Activated CD4-positive, alpha-beta memory T cell treated with anti-CD3 and anti-CD28 coated beads for 36 hours (primary cell): ENCODE results near the gene TPM2. TPM values are rescaled to one million over a fixed set of nuclear protein-coding genes. Genes with fewer than 3 reads are reported as not detected.

ENCODE experiments used
- CTCF ChIA-PET: fragments of 350-600 bp; sonication (Branson Sonifier 250); formaldehyde crosslinking; loops from one replicate; lab custom pipeline; 2021; ENCODE audit warnings: antibody characterized with exemption, inconsistent platforms; lab: Charles Lee
- POLR2A ChIA-PET: fragments of 350-600 bp; sonication (Branson Sonifier 250); formaldehyde crosslinking; loops from one replicate; lab custom pipeline; 2021; ENCODE audit warnings: antibody characterized with exemption; lab: Charles Lee
- DNase-seq: peaks from one replicate; pipeline ENCODE4 v3.0.0-alpha.2; 2020
- H3K27ac Mint-ChIP-seq: one replicate; pipeline ENCODE4 v1.8.0; 2021; ENCODE audit warnings: mixed read lengths
- H3K27me3 Mint-ChIP-seq: one replicate; pipeline ENCODE4 v1.8.0; 2021; ENCODE audit warnings: mixed read lengths
- H3K36me3 Mint-ChIP-seq: one replicate; pipeline ENCODE4 v1.8.0; 2021; ENCODE audit warnings: mixed read lengths
- H3K4me1 Mint-ChIP-seq: one replicate; pipeline ENCODE4 v1.8.0; 2021; ENCODE audit warnings: low read depth, mixed read lengths
- H3K4me3 Mint-ChIP-seq: one replicate; pipeline ENCODE4 v1.8.0; 2021; ENCODE audit warnings: mild to moderate bottlenecking, mixed read lengths
- H3K9me3 Mint-ChIP-seq: one replicate; pipeline ENCODE4 v1.8.0; 2021; ENCODE audit warnings: mixed read lengths
- intact Hi-C: fragments of 100-400 bp; cut with micrococcal nuclease; formaldehyde crosslinking; loops from one replicate; pipeline ENCODE4 v1.15.1; 2023
- total RNA-seq, 2 experiments: library from RNA; stranded (reverse); gene quantifications; one replicate each; pipeline ENCODE4 v1.2.3, GENCODE V29; 2021

Gene TPM2
- total RNA-seq, 2 experiments from 2014 or later = 3.9 to 5.3 TPM

DNA sequence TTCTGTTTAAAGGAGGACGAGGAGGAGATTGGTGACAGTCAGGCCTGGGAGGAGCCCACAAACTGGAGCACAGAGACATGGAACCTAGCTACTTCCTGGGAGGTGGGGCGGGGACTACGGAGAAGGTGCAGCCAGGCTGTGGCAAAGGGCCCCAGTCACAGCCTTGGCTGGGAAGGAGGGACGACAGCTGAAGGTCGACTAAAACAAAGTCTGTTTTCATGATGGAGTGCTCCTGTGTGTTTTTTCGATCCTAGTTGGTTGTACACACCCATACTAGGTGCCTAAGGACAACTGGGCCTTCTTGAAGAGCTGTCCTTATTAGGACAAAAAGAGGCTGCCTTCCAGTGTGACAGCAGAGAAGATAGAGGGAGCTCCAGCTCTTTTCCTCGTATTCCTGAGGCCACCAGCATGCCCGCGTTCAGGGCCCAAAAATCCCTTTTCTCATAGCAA is 28.7 kb downstream of the TPM2 start:
- intact Hi-C loops = no loop called here
- H3K4me3 Mint-ChIP-seq = no peak overlapping the region
- DNase-seq = no peak
- ChIA-PET CTCF (interaction anchor here (0.9 to 12.1 kb wide), 9 partner anchors 13 to 165 kb away, joined by 3 to 101 read pairs (median 7); partner anchors contain the start of genes CREB3, RGP1 and TLN1), POLR2A (interaction anchor here (1.2 to 1.7 kb wide), 3 partner anchors 11 to 57 kb away, joined by 4 to 6 read pairs (median 4); no protein-coding TSS in a partner anchor)
- peaks cover 2% of the 10 kb centered on the region for H3K9me3 Mint-ChIP-seq
- H3K27me3 Mint-ChIP-seq = peaks cover 2% of the 10 kb centered on the region
- peaks cover 41% of the 10 kb centered on the region for H3K36me3 Mint-ChIP-seq
- H3K27ac Mint-ChIP-seq = peak overlapping the region; percentile 60
- peaks cover 78% of the 10 kb centered on the region for H3K4me1 Mint-ChIP-seq

- intact Hi-C loops = loop anchor here (2.0 to 5.0 kb wide), 4 partner anchors 38 to 587 kb away; partner anchors contain the start of genes HINT2, TESK1 and VCP
- no peak for DNase-seq
- CTCF ChIA-PET = interaction anchor here (0.6 to 12.1 kb wide), 17 partner anchors 11 to 131 kb away, joined by 3 to 101 read pairs (median 5); partner anchors contain the start of genes CREB3, TLN1 and TPM2
- peaks cover 2% of the 10 kb centered on the region for H3K9me3 Mint-ChIP-seq
- peak overlapping the region; percentile 86 for H3K4me3 Mint-ChIP-seq
- peaks cover 2% of the 10 kb centered on the region for H3K27me3 Mint-ChIP-seq
- peak overlapping the region; percentile 96 for H3K27ac Mint-ChIP-seq
- H3K4me1 Mint-ChIP-seq = peaks cover 75% of the 10 kb centered on the region
- POLR2A ChIA-PET = interaction anchor here (0.6 to 3.3 kb wide), 3 partner anchors 11 to 37 kb away, joined by 3 to 43 read pairs (median 3); no protein-coding TSS in a partner anchor
- peaks cover 41% of the 10 kb centered on the region for H3K36me3 Mint-ChIP-seq
Observed at GRCh38 chr9:35659340-35659739, 30.4 kb downstream of the TPM2 start.

- ChIA-PET POLR2A (interaction anchor here (0.6 to 3.3 kb wide), 7 partner anchors 11 to 55 kb away, joined by 3 to 43 read pairs (median 3); no protein-coding TSS in a partner anchor), CTCF (interaction anchor here (0.6 to 12.1 kb wide), 19 partner anchors 11 to 131 kb away, joined by 3 to 101 read pairs (median 5); partner anchors contain the start of genes CD72, CREB3, TLN1 and TPM2)
- Mint-ChIP-seq H3K4me3 (peak overlapping the region; percentile 86), H3K27me3 (peaks cover 2% of the 10 kb centered on the region), H3K36me3 (peaks cover 41% of the 10 kb centered on the region), H3K27ac (peak overlapping the region; percentile 96), H3K9me3 (peaks cover 2% of the 10 kb centered on the region), H3K4me1 (peaks cover 72% of the 10 kb centered on the region)
- intact Hi-C loops = loop anchor here (2.0 to 5.0 kb wide), 4 partner anchors 38 to 587 kb away; partner anchors contain the start of genes HINT2, TESK1 and VCP
- DNase-seq = peak; percentile 42
Observed at GRCh38 chr9:35658968-35659220, 30.8 kb downstream of the TPM2 start.

GRCh38 chr9:35658137-35658967 is 31.4 kb downstream of the TPM2 start, which contains the start of gene CCDC107:
CCDC107 (plus strand) TSS chr9:35658292; CDS start chr9:35658380, 88 bp downstream.
- H3K9me3 Mint-ChIP-seq = peaks cover 2% of the 10 kb centered on the region
- CTCF ChIA-PET = interaction anchor here (0.6 to 12.1 kb wide), 28 partner anchors 9 to 223 kb away, joined by 3 to 101 read pairs (median 4); partner anchors contain the start of genes CA9, CD72, CREB3 and GBA2
- peaks cover 40% of the 10 kb centered on the region for H3K36me3 Mint-ChIP-seq
- intact Hi-C loops = loop anchor here (2.0 to 5.0 kb wide), 4 partner anchors 39 to 586 kb away; partner anchors contain the start of genes HINT2, TESK1 and VCP
- H3K27ac Mint-ChIP-seq = peak within 1 kb of the TSS; percentile 96
- peaks cover 2% of the 10 kb centered on the region for H3K27me3 Mint-ChIP-seq
- peaks cover 68% of the 10 kb centered on the region for H3K4me1 Mint-ChIP-seq
- peak; percentile 85 for DNase-seq
- H3K4me3 Mint-ChIP-seq = peak within 1 kb of the TSS; percentile 86
- POLR2A ChIA-PET = interaction anchor here (0.6 to 3.3 kb wide), 11 partner anchors 10 to 98 kb away, joined by 3 to 43 read pairs (median 3); partner anchors contain the start of genes CREB3 and TLN1

DNA sequence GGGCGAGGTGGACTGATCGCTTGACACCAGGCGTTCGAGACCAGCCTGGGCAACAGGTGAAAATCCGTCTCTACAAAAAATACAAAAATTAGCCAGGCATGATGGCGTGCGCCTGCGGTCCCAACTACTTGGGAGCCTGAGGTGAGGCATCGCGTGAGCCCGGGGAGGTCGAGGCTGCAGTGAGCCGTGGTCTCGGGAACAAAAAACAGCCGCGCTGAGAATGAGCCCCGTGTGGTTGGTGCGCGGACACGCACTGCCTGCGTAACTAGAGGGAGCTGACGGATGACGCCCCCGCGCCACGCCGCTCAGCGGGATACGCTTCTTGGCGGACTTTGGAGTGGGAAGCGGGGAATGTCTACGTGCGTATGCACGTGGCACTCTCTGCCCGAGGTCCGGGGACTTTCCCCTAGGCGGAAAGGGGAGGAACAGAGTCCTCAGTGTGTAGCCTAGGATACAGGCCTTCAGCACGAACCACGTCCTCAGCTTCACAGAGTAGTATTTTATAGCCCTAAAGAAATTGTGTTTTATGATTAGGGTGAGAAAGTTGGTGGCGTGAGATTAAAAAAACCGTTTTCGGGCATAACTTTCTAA is 32.1 kb downstream of the TPM2 start, which contains the start of gene RMRP:
Gene RMRP (minus strand): TSS at position 474 of the 591 bp plus-strand sequence.
- ChIA-PET POLR2A (interaction anchor here (0.6 to 3.3 kb wide), 14 partner anchors 10 to 99 kb away, joined by 3 to 43 read pairs (median 3); partner anchors contain the start of genes CREB3 and TLN1), CTCF (interaction anchor here (0.7 to 12.1 kb wide), 21 partner anchors 10 to 224 kb away, joined by 3 to 101 read pairs (median 5); partner anchors contain the start of genes CA9, CREB3, GBA2 and RGP1)
- Mint-ChIP-seq H3K9me3 (peaks cover 2% of the 10 kb centered on the region), H3K27ac (peak within 1 kb of the TSS; percentile 96), H3K4me1 (peaks cover 64% of the 10 kb centered on the region), H3K36me3 (peaks cover 33% of the 10 kb centered on the region), H3K27me3 (peaks cover 2% of the 10 kb centered on the region), H3K4me3 (peak within 1 kb of the TSS; percentile 86)
- DNase-seq = peak; percentile 96
- intact Hi-C loops = loop anchor here (1.0 to 5.0 kb wide), 7 partner anchors 8 to 585 kb away; partner anchors contain the start of genes CREB3, HINT2, TESK1 and TLN1

- peak overlapping the region; percentile 86 for H3K4me3 Mint-ChIP-seq
- peaks cover 2% of the 10 kb centered on the region for H3K27me3 Mint-ChIP-seq
- peaks cover 2% of the 10 kb centered on the region for H3K9me3 Mint-ChIP-seq
- peaks cover 28% of the 10 kb centered on the region for H3K36me3 Mint-ChIP-seq
- DNase-seq = no peak
- ChIA-PET POLR2A (interaction anchor here (0.7 to 3.3 kb wide), 6 partner anchors 9 to 75 kb away, joined by 3 to 43 read pairs (median 6); partner anchors contain the start of genes CREB3 and TLN1), CTCF (interaction anchor here (0.9 to 12.1 kb wide), 11 partner anchors 10 to 225 kb away, joined by 3 to 101 read pairs (median 8); partner anchors contain the start of genes CA9, CREB3, SPAG8 and TLN1)
- peaks cover 61% of the 10 kb centered on the region for H3K4me1 Mint-ChIP-seq
- intact Hi-C loops = loop anchor here (1.0 to 5.0 kb wide), 5 partner anchors 8 to 585 kb away; partner anchors contain the start of genes CREB3, TLN1 and VCP
- peak overlapping the region; percentile 96 for H3K27ac Mint-ChIP-seq
Observed at GRCh38 chr9:35656831-35657545, 32.7 kb downstream of the TPM2 start.

DNA sequence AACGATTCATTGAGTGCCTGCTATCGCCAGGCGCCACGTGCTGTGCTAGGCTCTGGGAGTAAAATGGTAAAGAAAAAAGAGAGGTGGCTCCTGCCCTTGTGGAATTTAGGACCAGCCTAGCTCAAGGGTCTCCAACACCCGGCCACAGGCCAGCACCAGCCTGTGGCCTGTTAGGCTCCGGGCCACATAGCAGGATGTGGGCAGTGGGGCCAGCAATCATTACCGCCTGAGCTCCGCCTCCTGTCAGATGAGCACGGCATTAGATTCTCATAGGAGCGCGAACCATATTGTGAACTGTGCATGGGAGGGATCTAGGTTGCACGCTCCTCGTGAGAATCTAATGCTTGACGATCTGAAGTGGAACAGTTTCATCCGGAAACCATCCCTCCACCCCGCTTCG is 33.4 kb downstream of the TPM2 start:
- CTCF ChIA-PET = interaction anchor here (1.3 to 12.1 kb wide), 4 partner anchors 9 to 73 kb away, joined by 3 to 101 read pairs (median 44); partner anchors contain the start of genes CREB3 and TLN1
- intact Hi-C loops = loop anchor here (5.0 kb wide), 2 partner anchors 41 to 584 kb away; partner anchors contain the start of gene VCP
- Mint-ChIP-seq H3K9me3 (peaks cover 2% of the 10 kb centered on the region), H3K27me3 (peaks cover 2% of the 10 kb centered on the region), H3K4me3 (peak overlapping the region; percentile 5), H3K27ac (peak overlapping the region; percentile 45), H3K4me1 (peaks cover 62% of the 10 kb centered on the region), H3K36me3 (peaks cover 23% of the 10 kb centered on the region)
- POLR2A ChIA-PET = interaction anchor here (1.0 to 3.3 kb wide), 3 partner anchors 8 to 37 kb away, joined by 3 to 43 read pairs (median 4); no protein-coding TSS in a partner anchor
- DNase-seq = no peak

DNA sequence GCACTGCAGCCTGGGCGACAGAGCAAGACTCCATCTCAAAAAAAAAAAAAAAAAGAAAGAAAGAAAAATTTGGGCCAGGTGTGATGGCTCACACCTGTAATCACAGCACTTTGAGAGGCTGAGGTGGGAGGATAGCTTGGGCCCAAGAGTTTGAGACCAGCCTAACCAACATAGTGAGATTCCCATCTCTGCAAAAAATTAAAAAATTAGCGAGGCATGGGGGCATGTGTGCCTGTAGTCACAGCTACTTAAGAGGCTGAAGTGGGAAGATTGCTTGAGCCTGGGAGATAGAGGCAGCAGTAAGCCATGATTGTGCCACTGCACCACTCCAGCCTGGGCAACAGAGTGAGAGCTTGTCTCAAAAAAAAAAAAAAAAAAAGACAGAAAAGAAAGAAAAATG is 36.1 kb downstream of the TPM2 start:
- CTCF ChIA-PET = interaction anchor here (1.1 kb wide), 1 partner anchor 37 kb away, joined by 3 read pairs; no protein-coding TSS in a partner anchor
- DNase-seq = no peak
- peaks cover 13% of the 10 kb centered on the region for H3K36me3 Mint-ChIP-seq
- no peak overlapping the region for H3K4me3 Mint-ChIP-seq
- intact Hi-C loops = no loop called here
- POLR2A ChIA-PET = no interaction called here
- peaks cover 51% of the 10 kb centered on the region for H3K4me1 Mint-ChIP-seq
- H3K9me3 Mint-ChIP-seq = peaks cover 2% of the 10 kb centered on the region
- no peak overlapping the region for H3K27ac Mint-ChIP-seq
- H3K27me3 Mint-ChIP-seq = peaks cover 2% of the 10 kb centered on the region

DNA sequence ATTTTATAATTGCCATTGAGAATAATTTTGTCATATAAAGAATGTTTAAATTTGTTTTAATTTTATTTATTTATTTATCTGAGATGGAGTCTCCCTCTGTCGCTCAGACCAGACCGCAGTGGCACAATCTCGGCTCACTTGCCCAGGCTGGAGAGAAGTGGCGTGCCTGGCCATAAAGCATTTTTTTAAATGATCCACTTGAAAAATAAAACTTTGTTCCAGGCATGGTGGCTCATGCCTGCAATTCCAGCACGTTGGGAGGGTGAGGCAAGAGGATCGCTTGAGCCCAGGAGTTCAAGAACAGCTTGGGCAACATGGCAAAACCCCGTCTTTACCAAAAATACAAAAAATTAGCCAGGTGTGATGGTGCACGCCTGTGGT is 36.9 kb downstream of the TPM2 start:
- no peak overlapping the region for H3K4me3 Mint-ChIP-seq
- H3K27ac Mint-ChIP-seq = no peak overlapping the region
- H3K36me3 Mint-ChIP-seq = peaks cover 13% of the 10 kb centered on the region
- H3K4me1 Mint-ChIP-seq = peaks cover 57% of the 10 kb centered on the region
- POLR2A ChIA-PET = no interaction called here
- CTCF ChIA-PET = no interaction called here
- intact Hi-C loops = no loop called here
- DNase-seq = no peak
- peaks cover under 1% of the 10 kb centered on the region for H3K27me3 Mint-ChIP-seq
- H3K9me3 Mint-ChIP-seq = peaks cover under 1% of the 10 kb centered on the region
